GM21723 (cell line): ENCODE measurements around the gene SCG3.

Experiments
- ATAC-seq: cut with Tn5 transposase; IDR thresholded peaks from one replicate; pipeline ENCODE4 v1.9.1; 2021; ENCODE audit warnings: mild to moderate bottlenecking, moderate library complexity; ENCODE audit not compliant: unreplicated experiment

The SCG3 gene

DNA sequence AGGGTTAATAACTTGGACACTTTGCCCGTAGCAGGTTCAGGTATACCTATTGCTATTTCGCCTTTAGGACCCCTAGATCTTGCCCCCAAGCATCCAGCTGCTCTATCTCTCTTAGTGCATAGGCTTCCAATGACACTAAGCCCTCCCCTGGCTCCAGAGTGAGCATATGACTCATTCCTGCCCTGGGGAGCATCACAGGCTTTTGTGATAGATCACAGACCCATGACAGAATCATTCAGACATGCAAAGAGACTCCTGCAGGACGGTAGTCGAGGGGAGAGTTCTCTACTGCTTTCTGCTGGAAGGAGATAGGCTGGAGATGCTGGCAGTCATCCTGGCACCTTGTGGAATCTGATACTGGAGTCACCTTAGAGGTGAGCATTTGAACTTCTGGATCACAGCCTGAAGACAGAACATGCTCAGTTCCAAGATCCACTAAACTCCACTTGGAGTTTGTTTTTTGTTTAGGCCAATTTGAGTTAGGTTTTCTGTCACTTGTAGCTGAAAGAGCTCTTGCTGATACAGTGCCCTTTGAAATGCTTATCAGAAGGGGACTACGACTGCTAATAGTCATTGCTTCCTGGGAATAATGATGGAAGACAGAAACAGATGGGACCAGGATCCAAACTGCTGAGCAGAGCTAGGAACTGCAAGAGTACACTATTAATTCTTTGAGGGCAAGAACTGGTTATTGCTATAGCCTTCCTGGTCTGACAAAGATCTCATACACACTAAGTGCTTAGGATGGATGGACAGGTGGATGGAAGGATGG, 45.2 kb downstream of the SCG3 start:
- peak; percentile 62 for ATAC-seq

DNA sequence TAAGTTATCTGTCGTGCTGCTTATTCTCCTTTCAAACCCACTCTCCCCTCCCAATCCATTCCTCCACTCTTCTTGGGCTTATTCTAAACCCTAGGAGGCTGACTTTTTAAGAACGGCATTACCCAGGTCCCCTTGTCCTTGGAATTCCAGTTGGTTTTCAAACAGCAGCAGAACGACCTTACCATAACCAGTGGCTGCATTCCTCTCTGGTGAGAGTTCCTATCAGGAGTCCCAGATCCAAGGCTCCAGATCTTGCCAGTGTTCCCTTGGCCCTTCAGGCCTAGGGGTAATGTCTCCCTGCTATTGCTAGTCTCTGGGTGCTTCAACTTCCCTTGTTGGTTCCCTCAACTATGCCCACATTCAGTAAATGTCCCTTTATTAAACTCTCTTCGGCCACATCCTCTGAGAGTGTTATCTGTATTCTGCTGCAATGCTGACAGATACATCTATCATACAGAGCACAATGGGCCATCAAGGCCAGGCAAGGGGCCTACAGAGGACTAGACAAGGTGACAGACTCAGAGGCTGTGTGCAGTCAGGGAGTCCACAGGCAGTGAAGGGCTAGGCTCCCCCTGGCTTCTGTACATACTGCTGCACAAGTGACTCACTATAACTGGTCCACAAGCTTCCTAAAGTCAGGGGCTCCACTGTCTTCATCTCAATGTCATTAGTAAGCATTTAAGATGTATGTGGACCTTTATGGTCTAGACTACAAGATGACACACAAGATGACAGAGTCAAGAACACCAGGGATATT, 46.0 kb downstream of the SCG3 start:
- no peak for ATAC-seq

DNA sequence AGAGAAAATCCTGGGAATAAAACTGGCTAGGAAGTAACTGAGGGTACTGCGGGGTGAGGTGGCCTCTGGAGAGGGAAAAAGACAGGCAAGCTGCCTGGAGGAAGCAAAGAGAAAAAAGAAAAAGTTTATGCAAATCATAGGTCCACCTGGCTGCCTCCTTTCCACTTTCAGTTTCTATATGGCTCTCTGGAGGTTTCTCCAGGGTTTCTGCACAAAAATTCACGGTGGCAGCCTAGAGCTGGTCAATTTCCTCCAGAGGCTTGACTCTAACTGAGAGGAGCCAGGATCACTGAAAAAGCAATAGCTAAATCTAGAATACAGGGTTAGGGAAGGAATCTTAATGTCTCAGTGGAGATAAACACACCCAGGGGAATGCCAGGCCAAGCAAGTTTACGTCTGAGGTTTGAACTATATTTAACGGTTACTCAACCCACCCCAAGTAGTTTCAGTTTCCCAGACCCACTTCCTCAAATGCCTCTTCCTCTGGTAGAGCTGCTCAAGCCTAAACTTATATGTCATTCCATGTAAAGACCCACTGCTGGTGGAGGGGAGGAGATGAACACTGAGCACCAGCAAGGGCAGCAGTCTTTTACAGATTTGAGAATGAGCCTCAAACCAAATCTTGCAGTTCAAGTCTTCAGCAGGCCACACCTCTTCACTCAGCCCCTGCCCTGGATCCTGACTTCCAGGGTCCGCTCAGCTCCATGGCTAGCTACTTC, 50.4 kb downstream of the SCG3 start:
- ATAC-seq, result peak; percentile 62

DNA sequence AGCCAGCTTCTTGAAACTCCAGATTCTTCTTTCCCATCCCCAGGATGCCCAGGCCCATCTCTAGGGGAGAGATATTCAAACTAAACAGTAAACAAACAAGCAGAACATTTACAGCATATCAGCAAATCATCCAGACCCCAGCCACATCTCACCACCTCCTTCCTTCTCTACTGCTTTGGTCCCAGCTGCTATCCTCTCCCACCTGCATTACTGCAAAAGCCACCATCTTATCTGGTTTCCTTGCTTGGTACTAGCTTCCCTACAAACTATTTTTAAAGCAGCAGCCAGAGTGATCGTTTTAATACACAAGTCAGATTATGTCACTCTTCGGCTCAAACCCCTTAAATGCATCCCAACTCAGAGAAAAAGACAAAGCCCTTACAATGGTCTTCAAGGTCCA, 51.3 kb downstream of the SCG3 start:
- no peak for ATAC-seq

DNA sequence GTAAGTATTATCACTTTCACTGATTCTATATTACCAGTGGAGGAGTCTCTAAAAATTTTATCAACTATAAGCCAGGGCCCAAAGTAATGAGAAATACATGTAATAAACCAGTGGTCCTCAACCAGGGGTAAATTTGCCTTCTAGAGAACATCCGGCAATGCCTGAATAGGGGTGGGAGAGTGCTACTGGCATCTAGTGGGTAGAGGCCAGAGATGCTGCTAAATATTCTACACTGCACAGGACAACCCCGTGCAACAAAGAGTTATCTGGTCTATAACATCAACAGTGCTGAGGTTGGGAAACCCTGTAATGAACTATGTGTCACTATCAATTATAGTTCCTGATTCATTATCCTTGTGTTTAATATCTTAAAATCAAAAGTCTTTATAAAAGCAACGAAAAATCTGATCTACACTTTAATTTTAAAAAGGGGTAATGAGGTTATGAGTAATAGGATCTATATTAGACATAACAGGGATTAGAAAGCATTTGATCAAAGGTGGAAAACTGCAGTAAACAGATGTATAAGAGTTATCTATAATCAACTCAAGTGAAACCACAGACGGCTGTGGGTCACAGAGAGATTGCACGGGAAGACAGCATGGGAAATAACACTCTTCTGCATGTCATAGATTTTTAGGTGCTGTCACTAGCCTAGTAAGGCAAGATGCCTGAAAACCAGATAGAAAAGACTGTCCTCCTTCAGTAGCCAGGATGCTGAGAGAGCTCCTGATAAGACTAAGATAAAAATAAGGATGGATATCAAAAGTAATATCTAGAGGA, 54.1 kb downstream of the SCG3 start:
- ATAC-seq, result no peak

DNA sequence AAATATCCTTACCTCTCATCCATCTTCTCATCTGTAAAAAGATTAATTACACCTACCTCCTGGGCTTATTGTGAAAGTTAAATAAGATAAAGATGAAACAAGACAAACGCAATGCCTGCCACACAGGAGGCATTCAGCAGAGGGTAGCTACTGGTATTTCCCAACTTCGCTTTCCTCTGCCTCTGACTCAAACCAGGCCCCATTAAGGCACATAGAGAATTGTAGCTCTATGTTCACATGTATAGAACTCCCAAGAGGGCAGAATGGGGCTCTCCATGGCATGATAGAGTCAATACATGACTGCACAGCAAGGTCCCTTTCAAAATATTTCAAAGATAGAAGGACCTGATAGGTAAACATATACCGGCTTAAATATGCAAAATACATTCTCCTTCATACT, 54.8 kb downstream of the SCG3 start:
- no peak for ATAC-seq

DNA sequence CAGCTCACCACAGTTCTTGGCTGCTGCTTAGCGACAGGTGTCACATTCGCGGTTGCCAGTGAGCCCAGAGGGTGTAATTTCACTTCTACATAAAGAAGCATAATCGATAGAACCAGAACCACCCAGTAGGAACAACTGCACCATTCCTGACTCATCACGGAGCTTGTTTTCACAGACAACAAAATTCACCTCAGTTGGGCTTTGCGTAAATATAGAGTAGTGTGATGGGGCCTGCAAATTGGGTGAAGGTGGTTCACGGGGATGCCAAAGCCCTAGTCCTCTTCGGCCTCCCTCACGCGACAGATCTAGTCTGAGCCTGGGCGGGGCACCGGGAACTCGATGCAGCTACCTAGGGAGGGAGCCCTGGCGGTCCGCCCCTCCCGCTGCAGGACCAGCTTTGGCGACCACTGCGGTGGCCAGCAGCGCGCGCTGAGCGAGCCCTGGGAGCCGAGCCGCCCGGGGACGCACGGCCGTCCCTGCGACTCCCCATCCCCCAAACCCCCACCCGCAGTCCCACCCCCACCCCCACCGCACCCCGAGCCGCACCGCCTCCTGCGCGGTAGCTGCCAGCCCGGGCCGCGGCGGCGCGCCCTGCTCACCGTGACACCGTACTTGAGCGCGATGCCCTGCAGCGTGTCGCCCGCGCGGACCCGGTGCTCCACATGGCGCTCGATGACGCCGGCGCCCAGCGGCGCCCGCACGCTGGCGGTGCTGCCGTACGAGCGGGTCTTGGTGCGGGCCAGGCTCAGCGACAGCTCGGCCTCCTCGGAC, 55.6 kb downstream of the SCG3 start:
- peak; percentile 30 for ATAC-seq

DNA sequence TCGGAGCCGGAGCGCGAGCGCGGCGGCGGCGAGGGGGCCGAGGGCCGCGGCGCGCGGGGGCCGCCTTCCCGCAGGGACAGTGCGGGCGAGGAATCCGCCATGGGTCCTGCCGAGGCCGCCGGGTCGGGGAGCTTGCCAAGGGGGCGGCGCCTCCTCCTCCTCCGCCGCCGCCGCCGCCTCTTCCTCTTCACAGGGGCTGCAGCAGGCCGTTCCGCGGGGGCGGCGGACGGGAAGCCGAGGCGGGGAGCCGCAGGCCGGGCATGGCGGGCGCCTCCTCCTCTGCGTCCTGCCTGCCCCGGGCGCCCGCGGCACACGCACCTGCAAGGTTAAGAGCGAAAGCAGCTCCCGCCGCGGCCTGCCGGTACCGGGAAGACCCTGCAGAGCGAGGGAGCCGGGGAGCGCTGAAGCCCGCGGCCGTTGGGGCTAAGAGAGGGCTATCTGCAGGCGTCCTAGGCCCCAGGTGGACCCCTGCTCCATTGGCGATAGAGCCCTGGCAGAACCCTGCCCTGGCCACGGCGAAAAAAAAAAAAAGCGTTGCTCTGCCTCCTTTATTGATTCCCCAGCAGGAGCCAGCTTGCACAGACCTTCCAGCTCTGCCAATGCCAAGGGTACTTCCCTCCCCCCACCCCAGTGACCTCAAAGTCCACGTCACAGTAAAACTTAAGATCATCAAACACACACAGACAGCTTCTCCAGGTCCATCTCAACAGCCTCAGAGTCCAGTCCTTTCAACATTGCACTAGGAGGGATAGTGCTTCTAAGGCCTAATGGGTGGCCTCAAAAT, 56.4 kb downstream of the SCG3 start, which contains the start of gene LYSMD2:
Gene LYSMD2, minus strand, starts transcription at position 134 of the 784 bp plus-strand sequence. Its CDS starts 33 bp downstream, at position 101.
- peak; percentile 43 for ATAC-seq

DNA sequence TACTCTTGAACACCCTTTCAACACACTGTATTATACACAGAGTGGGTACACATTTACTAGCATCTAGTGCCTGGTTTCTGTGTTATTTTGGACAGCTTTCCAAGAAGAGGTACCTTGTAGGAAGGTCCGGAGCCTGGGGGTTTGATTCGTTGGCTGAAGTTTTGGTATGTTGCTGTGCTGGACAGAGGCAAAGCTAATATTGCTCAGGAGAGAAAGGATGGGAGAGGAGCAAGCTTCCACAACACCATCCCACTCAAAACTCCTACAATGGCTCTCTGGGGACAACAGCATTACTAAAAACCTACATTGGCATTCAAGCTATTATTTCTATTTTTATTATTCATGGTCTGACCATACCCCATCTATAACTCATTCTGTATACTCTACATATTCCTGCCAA, 57.2 kb downstream of the SCG3 start:
- no peak for ATAC-seq

DNA sequence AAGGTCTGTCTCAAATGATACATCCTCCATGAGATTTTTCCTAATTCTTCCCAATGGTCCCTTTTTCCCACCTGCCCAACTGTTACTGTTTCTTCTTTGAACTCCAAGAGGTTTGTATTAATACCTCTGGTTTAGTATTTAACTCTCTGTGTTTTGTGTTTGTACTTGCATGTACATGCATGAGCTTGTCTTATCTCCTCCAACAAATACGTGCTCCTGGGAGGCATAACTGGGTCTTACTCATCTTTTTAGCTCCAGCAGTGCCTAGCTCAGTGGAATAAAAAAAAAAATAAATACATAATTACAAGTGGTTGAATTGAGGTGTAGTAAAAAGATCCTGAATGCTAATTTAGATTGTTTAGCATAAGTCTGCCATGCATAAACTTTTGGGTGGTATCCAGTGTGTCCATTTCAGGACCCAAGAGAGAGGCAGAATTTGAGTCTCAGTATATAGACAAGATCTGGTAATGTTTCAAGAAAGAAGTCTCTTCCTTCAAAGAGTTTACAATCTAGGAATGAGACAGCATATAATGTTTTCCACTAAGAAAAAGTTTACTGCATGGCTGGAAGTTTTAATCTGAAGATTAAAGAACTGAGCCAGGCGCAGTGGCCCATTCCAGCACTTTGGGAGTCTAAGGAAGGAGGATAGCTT, 57.9 kb downstream of the SCG3 start:
- ATAC-seq, result no peak

DNA sequence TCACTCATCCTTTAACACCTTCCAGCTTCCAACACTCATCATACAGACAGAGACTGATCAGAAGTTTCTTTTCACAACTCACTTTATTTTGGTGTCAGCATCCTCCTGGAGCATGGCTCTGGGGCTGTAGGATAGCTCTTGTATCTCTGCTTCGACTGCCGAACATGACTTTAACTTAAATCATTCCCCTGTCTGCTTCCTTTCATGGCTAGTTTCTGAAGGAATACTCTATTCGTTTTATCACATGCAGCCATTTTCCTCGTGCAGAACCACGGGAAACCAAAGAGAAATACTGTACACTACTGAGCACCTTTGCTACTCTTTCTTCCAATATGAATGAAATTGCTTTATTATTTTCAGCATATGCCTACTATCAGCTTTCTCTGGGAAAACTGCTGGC, 68.0 kb downstream of the SCG3 start:
- ATAC-seq, result no peak

DNA sequence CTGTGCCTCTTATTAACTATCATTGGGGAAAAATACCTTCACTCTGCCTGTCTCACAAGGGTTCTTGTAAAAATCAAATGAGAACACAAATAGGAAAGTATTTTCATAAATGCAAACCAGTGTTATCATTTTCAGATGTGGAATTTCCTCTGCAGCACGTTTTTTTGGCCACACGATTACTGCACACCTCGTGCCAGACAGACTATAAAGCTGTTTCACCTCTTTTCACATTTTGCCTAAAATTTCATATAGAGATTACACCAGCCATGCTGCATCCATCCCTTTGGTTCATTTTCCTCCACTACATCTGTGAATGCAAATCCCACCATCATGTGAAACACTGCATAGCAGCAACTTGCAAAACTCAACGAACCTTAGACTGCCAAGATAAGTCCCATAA, 68.9 kb downstream of the SCG3 start:
- ATAC-seq, result no peak

DNA sequence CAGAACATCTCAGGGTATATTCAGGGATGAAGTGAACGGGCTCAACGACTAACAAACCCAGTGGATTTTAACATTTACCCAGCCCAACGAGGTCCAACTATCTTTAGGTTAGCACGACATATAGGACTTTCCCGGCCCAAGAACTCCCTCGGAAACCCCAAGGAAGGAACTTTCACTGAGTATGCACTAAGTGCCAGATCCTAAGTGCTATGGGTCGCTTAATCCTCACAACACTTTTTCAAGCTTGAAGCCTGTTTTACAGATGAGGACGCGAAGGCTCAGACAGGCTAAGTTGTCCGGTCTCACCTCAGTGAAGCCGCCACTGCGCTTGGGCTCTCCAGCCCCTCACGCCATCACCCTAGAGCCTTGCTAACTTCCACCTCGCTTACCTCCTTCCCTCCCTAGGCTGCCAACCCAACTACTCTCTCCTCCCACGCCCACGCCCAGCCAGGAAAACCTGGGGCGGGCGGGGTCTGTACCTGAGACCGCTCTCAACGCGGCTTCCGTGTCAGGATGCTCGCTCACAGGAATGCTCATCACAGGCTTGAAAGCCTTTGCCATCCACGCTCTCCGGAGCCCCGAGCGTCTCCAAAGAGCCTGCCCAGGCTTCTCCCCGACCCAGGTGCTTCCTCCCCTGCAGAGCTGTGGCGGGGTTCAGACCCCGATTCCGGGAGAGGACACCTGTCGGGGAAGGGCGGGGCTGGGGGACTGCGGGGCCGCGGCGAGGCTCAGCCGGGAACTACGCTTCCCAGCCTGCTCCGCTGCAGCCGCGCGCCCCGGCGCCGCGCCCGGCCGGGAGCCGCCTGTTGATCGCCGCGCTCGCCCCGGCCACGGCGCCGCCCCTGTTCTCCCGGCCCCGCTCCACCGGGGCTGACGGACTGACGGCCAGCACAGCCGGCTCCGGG, 69.7 kb downstream of the SCG3 start, which contains the start of gene TMOD2:
Gene TMOD2, plus strand, starts transcription at position 806 of the 905 bp plus-strand sequence. CDS start 14,845 bp downstream, outside the sequence.
- peak; percentile 80 for ATAC-seq

DNA sequence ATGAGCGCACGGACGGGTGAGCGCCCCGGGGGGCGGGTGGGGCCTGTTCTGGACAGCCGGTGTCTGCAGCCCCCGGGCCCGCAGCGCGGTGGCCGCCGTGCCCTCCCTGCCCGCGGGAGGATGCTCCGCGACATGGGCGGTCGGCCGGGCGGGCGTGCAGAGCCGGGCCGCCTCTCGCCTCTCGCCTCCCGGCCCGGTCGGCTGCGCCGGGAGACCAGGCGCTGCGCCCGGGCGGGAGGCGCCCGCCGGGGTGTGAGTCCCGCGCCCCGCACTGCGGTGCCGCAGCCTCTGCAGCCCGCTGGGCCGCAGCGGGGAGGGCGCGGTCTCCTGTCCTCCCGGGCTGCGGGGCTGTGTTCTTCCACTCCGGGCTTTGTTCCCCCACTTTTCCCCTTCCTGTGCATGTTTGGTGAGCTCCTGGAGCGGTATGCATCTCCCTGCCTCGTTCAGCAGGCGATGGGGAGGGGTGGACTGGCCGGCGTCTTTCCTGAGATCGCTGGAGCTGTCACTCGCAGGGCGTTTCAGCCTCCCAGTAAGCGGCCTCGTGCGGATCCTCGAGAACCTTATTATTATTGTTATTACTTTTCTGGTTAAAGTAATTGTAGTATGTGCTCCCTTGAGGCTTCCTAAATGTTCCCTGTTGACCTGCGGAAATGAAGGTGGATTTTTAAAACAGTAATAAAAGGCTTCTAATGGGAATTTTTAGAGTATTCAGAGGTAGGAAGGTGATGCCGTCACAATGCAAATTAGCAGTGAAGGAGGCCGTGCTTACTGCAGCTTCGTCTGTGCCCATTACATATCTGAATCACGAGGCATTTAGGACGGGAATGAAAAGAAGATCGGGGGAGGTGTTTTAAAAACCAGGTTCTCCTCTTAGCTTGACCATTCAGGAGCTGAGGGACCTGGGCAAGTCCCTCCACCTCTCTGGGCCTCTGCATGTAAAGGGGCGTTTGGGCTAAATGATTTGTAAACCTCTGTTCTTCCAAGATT, 70.7 kb downstream of the SCG3 start:
- peak; percentile 47 for ATAC-seq

DNA sequence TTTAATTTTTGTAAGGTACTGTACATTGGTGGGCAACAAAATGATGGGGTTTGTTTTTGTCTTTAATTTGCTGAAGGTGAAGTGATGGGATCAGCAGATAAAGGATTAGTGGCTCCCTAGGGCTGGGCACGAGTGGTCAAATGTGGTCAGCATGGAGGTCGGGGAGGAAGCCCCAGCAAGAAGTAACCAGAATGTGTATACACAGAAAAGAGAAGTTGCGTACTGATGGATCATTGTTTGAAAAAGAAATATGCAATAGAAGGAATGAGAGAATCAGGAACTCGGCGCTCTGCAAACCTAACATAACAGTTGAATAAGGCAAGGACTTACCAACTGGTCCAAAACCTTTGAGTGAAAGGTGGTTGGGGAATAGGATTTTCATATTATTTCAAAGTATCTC, 71.6 kb downstream of the SCG3 start:
- ATAC-seq, result no peak

DNA sequence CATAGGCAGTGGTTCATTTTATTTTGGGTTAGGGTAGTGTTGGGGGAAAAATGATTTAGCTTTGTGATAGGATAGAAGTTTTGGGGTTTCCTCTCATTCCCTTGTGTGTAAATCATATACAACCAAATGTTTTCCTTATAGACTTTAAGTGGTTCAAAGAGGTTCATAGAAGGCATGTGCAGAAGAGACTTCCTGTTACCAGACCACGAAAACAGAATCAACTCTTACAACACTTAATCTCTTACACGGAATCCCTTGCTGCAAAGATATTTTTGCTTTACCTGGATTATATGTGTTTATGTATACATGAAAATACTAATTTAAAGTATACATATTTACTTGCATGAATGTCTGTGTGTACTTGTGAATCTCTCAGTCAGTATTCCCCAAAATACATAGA, 73.0 kb downstream of the SCG3 start:
- ATAC-seq, result no peak
